Left cardiac atrium (tissue), 4 donors: ENCODE data around the gene MOB3C. TPM values are rescaled to one million over a fixed set of nuclear protein-coding genes. Genes with fewer than 3 reads are reported as not detected.

Experiments
- ATAC-seq, 2 donors: fragments of 200-7000 bp; cut with Tn5 transposase; one replicate each; pipeline ENCODE4 v1.9.1; 2020; ENCODE audit warnings: mild to moderate bottlenecking in 2 of 2, moderate library complexity in 2 of 2
- DNase-seq: peaks from one replicate; pipeline ENCODE4 v3.0.0-alpha.2; 2020
- intact Hi-C, 2 donors: fragments of 100-400 bp; cut with DNase I; formaldehyde crosslinking; loops; one replicate each; pipeline versions ENCODE4 v1.14.1 to v1.15.1; 2022 to 2023
- total RNA-seq, 2 donors: library from RNA; stranded (reverse); fragmentation: NEBNext Ultra II Directional; extraction: Animal tissue kit (Norgen Biotek cat#: 25700); gene quantifications; one replicate each; pipeline ENCODE4 v1.2.1, GENCODE V29; 2021
- donor health status: DM: no; HTN: yes; CAD: no.
- donor health status: DM: no; HTN: yes; CAD: no; lungs with severe emphysema.
- donor health status: DM: yes; HTN: yes; CAD: no.
- donor health status: Dilated cardiomyopathy.

The MOB3C gene
- total RNA-seq, 2 donors from 2014 or later, result 18.3 to 22.1 TPM

GRCh38 chr1:46643368-46643775, 26.8 kb upstream of the MOB3C start:
- intact Hi-C loops, result loop anchor here in 1 of 2 donors (10.0 kb wide), 1 partner anchor 71 kb away; the partner anchor contains the start of gene EFCAB14
- DNase-seq (no peak), ATAC-seq (peak; percentile 55 to 60)

GRCh38 chr1:46642115-46642680, 25.6 kb upstream of the MOB3C start:
- ATAC-seq (no peak), DNase-seq (no peak)
- intact Hi-C loops, result loop anchor here in 1 of 2 donors (10.0 kb wide), 1 partner anchor 73 kb away; the partner anchor contains the start of gene EFCAB14

DNA sequence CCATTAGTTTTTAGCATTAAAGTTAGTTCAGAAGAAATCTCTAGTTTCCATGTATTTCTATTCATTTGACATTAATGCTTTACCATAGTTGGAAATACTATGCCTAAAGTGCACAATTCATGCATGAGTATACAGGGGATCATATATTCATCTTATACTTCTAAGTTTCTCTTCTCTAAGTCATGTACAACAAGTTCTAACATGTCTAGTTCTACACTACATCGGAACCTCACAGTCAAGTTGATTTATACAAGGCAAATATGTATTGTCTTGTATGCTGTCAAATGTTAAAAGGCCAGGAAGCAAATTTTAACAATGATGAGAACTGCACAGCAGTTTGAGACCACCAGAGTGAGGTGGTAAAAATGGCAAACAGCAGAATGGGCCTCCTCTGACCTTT, 22.9 kb upstream of the MOB3C start:
- ATAC-seq, result no peak
- intact Hi-C loops, result no loop called here
- DNase-seq, result no peak

- no peak for DNase-seq
- no peak for ATAC-seq
- intact Hi-C loops, result no loop called here
These were observed 22.3 kb upstream of the MOB3C start for GRCh38 chr1:46638921-46639320.

DNA sequence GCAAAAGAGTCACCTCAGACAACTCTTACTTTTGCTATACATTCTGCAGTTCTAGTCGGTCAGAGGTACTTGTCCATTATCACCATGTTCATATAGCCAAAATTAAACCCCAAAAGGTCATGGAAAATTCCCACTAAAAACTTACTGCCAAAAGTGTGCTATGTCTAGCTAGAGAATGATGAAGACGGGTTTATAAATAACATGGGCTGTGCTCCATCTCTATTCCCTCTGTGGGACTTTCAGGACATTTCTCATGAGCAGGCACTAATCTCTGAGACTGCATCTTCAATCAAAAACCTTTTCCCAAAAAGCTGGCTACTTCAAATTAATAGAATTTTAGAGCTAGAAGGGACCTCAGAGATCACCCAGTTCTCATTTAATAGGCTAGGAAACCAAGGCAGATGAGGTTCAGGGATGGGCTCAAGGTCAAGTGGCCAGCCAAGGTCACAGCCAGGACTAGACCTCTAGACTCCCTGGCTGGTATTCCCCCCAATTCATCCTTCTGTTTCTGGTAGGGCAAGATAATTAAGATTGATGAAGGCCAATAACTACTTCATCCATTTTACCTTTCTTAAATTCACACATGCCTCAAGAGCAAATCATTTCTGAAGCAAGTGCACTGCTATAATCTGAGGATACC, 21.0 kb upstream of the MOB3C start:
- peak; percentile 66 to 77 for ATAC-seq
- intact Hi-C loops, result no loop called here
- DNase-seq, result no peak

GRCh38 chr1:46635205-46635604, 18.6 kb upstream of the MOB3C start:
- no peak for DNase-seq
- intact Hi-C loops, result no loop called here
- ATAC-seq, result no peak

- ATAC-seq, result no peak
- intact Hi-C loops, result no loop called here
- DNase-seq, result no peak
These were observed 14.1 kb upstream of the MOB3C start for GRCh38 chr1:46630719-46631118.

- intact Hi-C loops, result no loop called here
- ATAC-seq (peak; percentile 20 to 64), DNase-seq (no peak)
These were observed 7.4 kb upstream of the MOB3C start for GRCh38 chr1:46623743-46624644.

DNA sequence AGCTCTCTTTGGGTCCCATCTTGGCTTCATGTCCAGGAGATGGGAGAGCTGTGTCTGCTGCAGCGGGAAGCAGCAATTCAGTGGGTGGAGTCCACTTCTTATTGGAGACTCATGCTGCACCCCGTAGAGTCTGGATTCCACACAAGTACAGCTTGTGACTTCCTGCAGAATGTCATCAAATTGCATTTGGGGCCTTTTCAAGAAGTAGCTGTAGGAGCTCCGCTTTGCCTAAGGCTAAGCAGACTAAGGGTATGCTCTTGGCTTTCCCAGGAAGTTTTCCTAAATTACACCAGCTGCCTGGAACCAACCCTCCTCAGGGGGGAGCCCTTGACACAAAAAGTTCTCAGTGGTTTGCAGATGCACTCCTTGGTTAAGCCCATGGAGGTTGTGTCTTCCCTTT, 5.7 kb upstream of the MOB3C start:
- no peak for DNase-seq
- ATAC-seq, result peak in 1 of 2 donors; percentile 16
- intact Hi-C loops, result no loop called here

- intact Hi-C loops, result no loop called here
These were observed 5.3 kb upstream of the MOB3C start for GRCh38 chr1:46621930-46622329.

DNA sequence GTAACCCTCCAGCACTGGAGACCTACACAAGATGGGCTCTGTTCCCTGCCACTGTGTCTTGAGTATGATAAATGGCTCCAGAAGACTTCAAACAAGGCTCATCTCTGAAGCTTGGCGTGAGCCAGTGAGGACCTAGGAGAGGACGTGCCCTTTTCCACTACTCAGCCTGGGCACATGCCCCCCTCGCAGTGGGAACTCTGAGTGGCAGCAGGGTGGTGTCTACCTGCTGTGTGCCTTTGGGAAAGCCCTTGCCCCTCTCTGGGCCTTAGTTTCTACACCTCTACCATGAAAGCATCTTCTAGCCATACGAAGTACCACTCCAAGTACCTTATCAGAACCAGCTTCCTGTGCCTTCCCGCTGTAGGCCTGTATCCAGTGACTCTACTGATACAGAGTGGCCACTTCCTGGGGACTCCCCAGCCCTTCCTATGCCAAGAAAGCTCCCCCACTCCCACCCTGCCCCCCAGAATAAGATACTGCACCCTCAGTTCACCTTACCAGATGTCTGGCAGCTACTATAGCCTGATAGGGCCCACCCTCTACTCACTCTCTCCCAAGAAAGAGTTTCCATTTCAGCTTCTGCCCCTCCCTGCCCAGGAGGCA, 3.1 kb upstream of the MOB3C start:
- no peak for DNase-seq

More at GRCh38 chr1:46621930-46622329, 5.3 kb upstream of the MOB3C start:
- DNase-seq (no peak), ATAC-seq (no peak)

GRCh38 chr1:46618754-46619415, 2.3 kb upstream of the MOB3C start:
- intact Hi-C loops, result no loop called here
- ATAC-seq, result no peak

More for the DNA sequence above, 3.1 kb upstream of the MOB3C start:
- ATAC-seq, result no peak
- intact Hi-C loops, result no loop called here

GRCh38 chr1:46617833-46618232, 1.2 kb upstream of the MOB3C start:
- no peak for ATAC-seq
- no peak for DNase-seq
- intact Hi-C loops, result no loop called here

More at GRCh38 chr1:46618754-46619415, 2.3 kb upstream of the MOB3C start:
- no peak for DNase-seq

GRCh38 chr1:46617108-46617800, 643 bp upstream of the MOB3C start:
- intact Hi-C loops, result no loop called here
- DNase-seq, result no peak
- peak; percentile 23 to 34 for ATAC-seq

GRCh38 chr1:46615735-46616134, 876 bp downstream of the MOB3C start:
- intact Hi-C loops, result no loop called here
- DNase-seq (peak; percentile 26), ATAC-seq (no peak)

DNA sequence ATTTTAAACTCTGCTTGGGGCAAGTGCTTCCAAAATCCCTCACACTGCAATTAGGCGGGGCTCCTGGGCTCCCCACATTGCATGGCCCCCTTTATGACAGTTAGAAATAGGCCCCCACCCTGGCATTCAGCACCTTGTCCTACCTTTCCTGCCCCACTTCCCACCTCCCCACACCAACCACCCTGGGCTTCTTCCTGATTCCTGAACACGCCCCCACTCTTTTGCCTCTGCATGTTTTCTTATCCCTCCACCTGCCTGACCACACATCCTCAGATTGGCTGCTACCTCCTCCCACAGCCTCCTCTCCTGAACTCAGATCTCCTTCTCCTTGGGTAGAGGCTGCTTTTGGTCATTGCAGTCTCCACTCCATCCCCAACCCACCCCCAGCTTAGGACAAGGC, 1.5 kb downstream of the MOB3C start:
- DNase-seq, result no peak
- ATAC-seq, result no peak
- intact Hi-C loops, result no loop called here

DNA sequence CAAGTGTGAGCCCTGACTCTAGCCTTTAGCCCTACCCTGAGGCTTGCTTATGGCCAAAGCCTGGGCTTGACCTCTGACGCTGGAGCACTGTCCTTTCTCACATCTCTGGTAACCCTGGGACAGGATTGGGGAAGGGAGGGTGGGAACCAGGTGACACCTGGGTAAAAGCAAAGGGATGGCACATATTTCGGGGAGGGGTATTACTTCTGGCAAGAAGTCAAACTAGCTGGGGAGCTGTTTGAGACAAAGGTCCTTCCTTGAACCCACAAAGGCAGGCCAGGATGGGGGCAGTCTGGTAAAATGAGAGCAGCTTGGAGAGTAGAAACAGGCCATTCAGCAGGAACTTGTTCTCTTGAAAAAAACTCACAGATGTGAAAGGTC, 2.0 kb downstream of the MOB3C start:
- ATAC-seq, result no peak

More for the DNA sequence above, 2.0 kb downstream of the MOB3C start:
- intact Hi-C loops, result no loop called here
- DNase-seq, result no peak
